Activated B cell treated with CpG ODN at 0.5 μM for 24 hours (primary cell): Measurements from ENCODE around the gene PCBD1. TPM values are rescaled to one million over a fixed set of nuclear protein-coding genes. Genes with fewer than 3 reads are reported as not detected.

ENCODE experiments used
- ATAC-seq: fragments of 200-7000 bp; cut with Tn5 transposase; one replicate; pipeline ENCODE4 v1.10.0; 2021; ENCODE audit warnings: low read depth, mild to moderate bottlenecking, moderate library complexity
- CTCF ChIA-PET: fragments of 350-600 bp; sonication (Branson Sonifier 250); formaldehyde crosslinking; loops from one replicate; lab custom pipeline; 2021; ENCODE audit warnings: antibody characterized with exemption; lab: Charles Lee
- POLR2A ChIA-PET: fragments of 350-600 bp; sonication (Branson Sonifier 250); formaldehyde crosslinking; loops from one replicate; lab custom pipeline; 2021; ENCODE audit warnings: antibody characterized with exemption; lab: Charles Lee
- DNase-seq: peaks from one replicate; pipeline ENCODE4 v3.0.0; 2022
- H3K27ac Mint-ChIP-seq: one replicate; pipeline ENCODE4 v1.8.0; 2020; ENCODE audit warnings: mixed read lengths
- H3K27me3 Mint-ChIP-seq: one replicate; pipeline ENCODE4 v1.8.0; 2021; ENCODE audit warnings: mixed read lengths
- H3K36me3 Mint-ChIP-seq: one replicate; pipeline ENCODE4 v1.8.0; 2021; ENCODE audit warnings: low read depth, mixed read lengths
- H3K4me1 Mint-ChIP-seq: one replicate; pipeline ENCODE4 v1.8.0; 2021; ENCODE audit warnings: mixed read lengths
- H3K4me3 Mint-ChIP-seq: one replicate; pipeline ENCODE4 v1.8.0; 2020; ENCODE audit warnings: mild to moderate bottlenecking, mixed read lengths
- H3K9me3 Mint-ChIP-seq: one replicate; pipeline ENCODE4 v1.8.0; 2020; ENCODE audit warnings: mixed read lengths
- intact Hi-C: fragments of 100-400 bp; cut with micrococcal nuclease; formaldehyde crosslinking; loops from one replicate; pipeline ENCODE4 v1.15.1; 2024
- total RNA-seq: library from RNA; stranded (reverse); gene quantifications from 2 replicates; pipeline ENCODE4 v1.2.3, GENCODE V29; 2022
- TF ChIP-seq, protein P1 (sequence below): fragments of 200-600 bp; IDR thresholded peaks from one replicate; pipeline ENCODE4 v1.8.0; 2022; ENCODE audit warnings: antibody characterized with exemption, mild to moderate bottlenecking

Gene PCBD1
- total RNA-seq, 1 donor from 2014 or later: 37.3 TPM

DNA sequence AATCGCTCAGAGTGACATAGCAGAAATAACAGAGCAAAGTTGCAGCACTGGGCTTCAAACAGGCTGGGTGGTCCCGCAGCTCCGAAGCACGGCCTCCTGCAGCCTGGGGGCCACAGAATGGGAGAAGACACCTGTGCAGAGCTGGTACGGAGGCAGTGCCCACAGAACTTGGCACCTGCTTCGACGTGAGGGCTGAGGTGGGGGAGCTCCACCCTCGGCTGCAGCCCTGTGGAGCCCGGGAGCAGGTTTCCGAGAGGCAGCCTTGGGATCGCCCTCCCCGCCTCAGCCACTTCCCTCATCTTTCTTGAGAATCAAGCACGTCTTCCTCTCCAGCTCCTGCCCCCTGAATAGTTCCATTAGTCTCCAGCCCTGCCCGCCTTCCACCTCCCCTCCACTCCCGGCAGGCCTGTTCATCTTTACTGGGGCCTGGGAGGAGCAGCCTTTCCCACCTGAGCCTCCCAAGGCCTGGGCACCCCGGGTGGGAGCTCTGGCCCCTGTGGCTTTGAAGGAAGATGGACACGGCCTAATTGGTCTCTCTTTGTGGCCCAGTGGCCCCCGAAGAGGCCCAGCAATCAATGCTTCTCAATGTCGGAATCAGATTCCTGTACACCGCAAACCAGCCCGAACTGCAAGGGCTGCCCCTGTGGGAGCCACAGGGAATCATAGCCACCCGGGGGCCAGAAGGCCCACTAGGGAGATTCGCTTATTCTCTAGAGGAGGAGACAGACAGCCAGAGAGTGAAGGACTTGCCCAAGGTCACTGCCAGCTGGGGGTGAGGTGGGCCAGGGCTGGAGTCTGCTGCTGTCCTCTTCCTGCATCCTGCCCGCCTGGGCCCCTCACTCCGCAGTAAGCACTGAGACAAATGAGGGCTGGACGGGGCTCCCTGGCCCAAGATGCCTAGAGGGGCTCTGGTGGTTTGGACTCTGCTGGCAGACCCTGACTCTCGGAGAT lies 17.0 kb upstream of the PCBD1 start:
- Mint-ChIP-seq H3K9me3 (no peaks in the 10 kb centered on the region), H3K36me3 (no peaks in the 10 kb centered on the region), H3K4me3 (no peak overlapping the region), H3K4me1 (no peaks in the 10 kb centered on the region), H3K27me3 (peaks cover 12% of the 10 kb centered on the region), H3K27ac (no peak overlapping the region)
- ChIA-PET POLR2A (no interaction called here), CTCF (interaction anchor here (1.3 kb wide), 1 partner anchor 362 kb away, joined by 3 read pairs; no protein-coding TSS in a partner anchor)
- intact Hi-C loops: no loop called here
- DNase-seq (peak; percentile 4), ATAC-seq (no peak)
- TF ChIP-seq, protein P1, sequence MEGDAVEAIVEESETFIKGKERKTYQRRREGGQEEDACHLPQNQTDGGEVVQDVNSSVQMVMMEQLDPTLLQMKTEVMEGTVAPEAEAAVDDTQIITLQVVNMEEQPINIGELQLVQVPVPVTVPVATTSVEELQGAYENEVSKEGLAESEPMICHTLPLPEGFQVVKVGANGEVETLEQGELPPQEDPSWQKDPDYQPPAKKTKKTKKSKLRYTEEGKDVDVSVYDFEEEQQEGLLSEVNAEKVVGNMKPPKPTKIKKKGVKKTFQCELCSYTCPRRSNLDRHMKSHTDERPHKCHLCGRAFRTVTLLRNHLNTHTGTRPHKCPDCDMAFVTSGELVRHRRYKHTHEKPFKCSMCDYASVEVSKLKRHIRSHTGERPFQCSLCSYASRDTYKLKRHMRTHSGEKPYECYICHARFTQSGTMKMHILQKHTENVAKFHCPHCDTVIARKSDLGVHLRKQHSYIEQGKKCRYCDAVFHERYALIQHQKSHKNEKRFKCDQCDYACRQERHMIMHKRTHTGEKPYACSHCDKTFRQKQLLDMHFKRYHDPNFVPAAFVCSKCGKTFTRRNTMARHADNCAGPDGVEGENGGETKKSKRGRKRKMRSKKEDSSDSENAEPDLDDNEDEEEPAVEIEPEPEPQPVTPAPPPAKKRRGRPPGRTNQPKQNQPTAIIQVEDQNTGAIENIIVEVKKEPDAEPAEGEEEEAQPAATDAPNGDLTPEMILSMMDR: no peak

DNA sequence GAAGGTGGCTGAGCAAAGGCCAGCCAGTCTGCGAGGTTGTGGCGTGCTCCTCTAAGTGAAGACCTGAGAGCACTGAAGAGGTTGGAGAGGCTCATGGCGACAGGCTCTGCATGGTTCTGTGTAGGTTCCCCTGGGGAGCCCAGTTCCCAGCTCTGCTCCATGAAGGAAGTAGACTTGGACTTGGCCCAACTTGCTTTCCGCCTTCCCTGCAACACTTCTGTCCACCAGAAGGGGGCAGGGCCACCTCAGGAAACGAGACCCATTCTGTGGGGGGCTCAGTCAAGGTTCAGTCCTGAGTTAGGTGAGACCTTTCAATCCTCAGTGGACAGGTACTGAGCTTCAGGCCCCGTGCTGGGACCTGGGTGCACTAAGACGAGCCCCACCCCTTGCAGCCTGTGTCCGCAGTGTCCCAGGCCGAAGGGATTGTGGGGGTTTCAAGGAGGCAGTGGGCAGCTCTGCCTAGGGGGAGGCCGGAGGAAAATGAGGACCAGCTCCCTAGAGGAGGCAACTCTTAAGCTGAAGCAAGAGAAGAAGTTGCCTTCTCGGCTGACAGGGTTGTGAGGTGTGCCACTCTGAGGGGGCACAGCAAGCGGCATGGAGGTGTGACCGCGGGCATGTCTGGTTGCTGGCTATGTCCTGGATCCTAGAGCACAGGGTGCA lies 15.0 kb upstream of the PCBD1 start:
- no peak for ATAC-seq
- Mint-ChIP-seq H3K4me3 (no peak overlapping the region), H3K36me3 (no peaks in the 10 kb centered on the region), H3K27me3 (peaks cover 12% of the 10 kb centered on the region), H3K4me1 (no peaks in the 10 kb centered on the region), H3K9me3 (no peaks in the 10 kb centered on the region), H3K27ac (no peak overlapping the region)
- peak; percentile 23 for DNase-seq
- POLR2A ChIA-PET: no interaction called here
- TF ChIP-seq, protein P1: no peak
- CTCF ChIA-PET: interaction anchor here (0.9 to 1.4 kb wide), 2 partner anchors 379 to 381 kb away, joined by 3 read pairs; no protein-coding TSS in a partner anchor
- intact Hi-C loops: no loop called here

DNA sequence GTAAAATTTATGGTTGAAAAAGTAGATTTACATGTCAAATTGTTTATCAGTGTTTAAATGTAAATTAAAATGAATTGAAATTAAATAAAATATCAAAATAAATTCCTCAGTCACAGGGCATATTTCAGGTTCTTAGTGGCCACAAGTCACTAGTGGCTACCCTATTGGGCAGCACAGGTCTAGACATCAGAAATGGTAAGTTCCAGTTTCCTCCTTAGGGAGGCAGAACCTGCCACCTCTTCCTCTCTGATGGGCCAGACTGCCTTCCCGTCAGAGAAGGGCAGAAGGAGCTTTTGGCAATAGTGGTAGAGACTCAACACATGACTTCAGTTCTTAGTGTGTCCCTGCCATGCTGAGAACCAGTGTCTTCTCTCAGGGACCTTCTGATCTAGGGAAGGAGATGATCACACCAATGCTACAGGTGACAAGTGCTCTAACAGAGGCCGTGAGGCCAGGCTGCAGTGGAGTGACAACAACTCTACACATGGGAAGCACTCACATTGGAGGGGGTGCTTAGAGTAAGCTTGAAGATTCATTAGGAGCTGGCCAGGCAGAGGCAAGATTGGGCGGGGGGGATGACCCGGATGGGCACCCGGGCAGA lies 14.4 kb upstream of the PCBD1 start:
- no peak overlapping the region for H3K27ac Mint-ChIP-seq
- H3K4me1 Mint-ChIP-seq: no peaks in the 10 kb centered on the region
- no peak overlapping the region for H3K4me3 Mint-ChIP-seq
- ChIA-PET POLR2A (no interaction called here), CTCF (interaction anchor here (1.4 kb wide), 1 partner anchor 380 kb away, joined by 3 read pairs; no protein-coding TSS in a partner anchor)
- intact Hi-C loops: no loop called here
- no peaks in the 10 kb centered on the region for H3K36me3 Mint-ChIP-seq
- H3K27me3 Mint-ChIP-seq: peaks cover 12% of the 10 kb centered on the region
- no peak for ATAC-seq
- H3K9me3 Mint-ChIP-seq: no peaks in the 10 kb centered on the region
- no peak for DNase-seq
- TF ChIP-seq, protein P1: no peak

DNA sequence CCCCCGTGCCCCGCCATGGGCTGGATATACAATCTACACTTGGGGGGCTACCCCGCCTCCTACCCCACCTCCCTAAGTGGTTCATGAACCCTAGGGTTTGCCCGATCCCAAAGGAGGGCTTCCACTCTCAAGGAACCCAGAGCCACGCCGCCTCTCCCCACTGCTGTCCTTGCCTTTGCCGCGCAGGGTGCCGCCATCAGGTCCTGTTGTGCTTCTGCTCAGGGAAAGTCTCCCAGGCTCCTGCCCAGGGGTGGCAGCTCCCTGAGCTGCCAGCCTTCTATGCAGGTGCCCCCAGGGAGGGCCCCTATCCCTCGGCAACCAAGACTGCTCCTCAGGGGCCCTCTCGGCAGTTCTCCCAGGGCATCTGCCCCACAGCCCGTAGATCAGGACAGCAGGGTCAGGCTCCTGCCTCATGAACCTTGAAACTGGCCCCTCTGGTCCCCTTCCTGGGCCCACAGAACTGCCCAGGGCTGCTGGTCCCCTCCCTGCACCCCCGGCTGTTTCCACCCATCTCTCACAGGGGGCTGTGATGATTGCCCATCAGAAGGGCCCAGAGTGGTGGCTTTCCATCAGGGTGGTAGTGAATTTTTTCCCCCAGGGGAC lies 13.0 kb upstream of the PCBD1 start:
- CTCF ChIA-PET: no interaction called here
- H3K36me3 Mint-ChIP-seq: no peaks in the 10 kb centered on the region
- intact Hi-C loops: no loop called here
- peaks cover 12% of the 10 kb centered on the region for H3K27me3 Mint-ChIP-seq
- DNase-seq (peak; percentile 9), ATAC-seq (no peak)
- H3K4me1 Mint-ChIP-seq: no peaks in the 10 kb centered on the region
- TF ChIP-seq, protein P1: no peak
- no peak overlapping the region for H3K4me3 Mint-ChIP-seq
- no peak overlapping the region for H3K27ac Mint-ChIP-seq
- POLR2A ChIA-PET: no interaction called here
- H3K9me3 Mint-ChIP-seq: no peaks in the 10 kb centered on the region
